Mucosa of rectum (tissue), 2 donors: ENCODE results near the gene LHX6.

Experiments used
- H3K27ac ChIP-seq, 2 donors: one replicate each; pipeline ENCODE4 v1.7.0; 2013; ENCODE audit warnings: inconsistent platforms in 2 of 2, low read depth in 2 of 2, low read length in 2 of 2
- H3K27me3 ChIP-seq, 2 donors: one replicate each; pipeline ENCODE4 v1.7.0; 2013; ENCODE audit warnings: low read length in 2 of 2; ENCODE audit not compliant: control insufficient read depth in 2 of 2, insufficient read depth in 2 of 2
- H3K36me3 ChIP-seq, 2 donors: one replicate each; pipeline ENCODE4 v1.7.0; 2013; ENCODE audit warnings: low read length in 2 of 2; ENCODE audit not compliant: control insufficient read depth in 2 of 2, insufficient read depth in 2 of 2
- H3K4me1 ChIP-seq, 2 donors: one replicate each; pipeline ENCODE4 v1.7.0; 2013; ENCODE audit warnings: low read length in 2 of 2, mild to moderate bottlenecking in 1 of 2; ENCODE audit not compliant: control insufficient read depth in 2 of 2, insufficient read depth in 2 of 2
- H3K4me3 ChIP-seq, 2 donors: one replicate each; pipeline ENCODE4 v1.7.0; 2013; ENCODE audit warnings: low read length in 2 of 2
- H3K9ac ChIP-seq, 2 donors: one replicate each; pipeline ENCODE4 v1.7.0; 2013; ENCODE audit warnings: low read length in 2 of 2, low read depth in 1 of 2, mild to moderate bottlenecking in 1 of 2
- H3K9me3 ChIP-seq, 2 donors: one replicate each; pipeline ENCODE4 v1.7.0; 2013; ENCODE audit warnings: low read length in 2 of 2; ENCODE audit not compliant: control insufficient read depth in 2 of 2
- donor health status: healthy.
- donor health status: Normal muscosa, but diverticular disease.

Gene LHX6

DNA sequence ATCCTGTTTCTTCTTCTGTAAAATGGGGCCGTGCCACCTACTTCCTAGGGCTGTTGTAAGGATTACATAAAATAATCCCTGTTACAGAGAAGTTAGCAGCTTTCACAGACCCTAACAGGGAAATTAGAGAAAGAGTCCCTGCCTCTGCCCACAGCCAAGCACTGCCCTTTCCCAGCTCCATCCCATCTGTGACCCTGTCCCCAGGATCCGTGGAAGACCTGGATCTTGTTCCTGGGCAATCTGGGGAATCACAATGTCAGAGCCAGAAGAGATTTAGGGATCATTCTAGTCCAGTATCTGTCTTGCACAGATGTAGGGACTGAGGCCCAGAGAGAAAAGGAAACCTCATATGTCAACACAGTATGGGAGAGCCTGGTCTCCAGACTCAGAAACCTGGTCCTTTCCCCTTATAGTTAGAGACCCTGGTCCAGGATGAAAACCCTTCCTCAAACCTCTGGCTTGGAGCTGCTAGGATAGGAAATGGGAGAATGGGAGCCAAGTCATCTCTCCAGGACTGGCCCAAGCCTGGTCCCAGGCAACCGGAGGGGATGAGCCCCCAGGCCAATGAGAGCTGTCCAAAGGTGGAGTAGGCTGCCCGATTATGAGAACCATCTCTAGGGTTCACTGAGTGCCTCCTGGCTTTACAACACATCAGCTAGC is 12.5 kb downstream of the LHX6 start:
- H3K27me3 ChIP-seq = peaks cover 70 to 80% of the 10 kb centered on the region in 2 donors
- no peak overlapping the region for H3K27ac ChIP-seq
- H3K4me3 ChIP-seq = no peak overlapping the region
- H3K36me3 ChIP-seq = no peaks in the 10 kb centered on the region
- H3K9ac ChIP-seq = no peak overlapping the region
- H3K9me3 ChIP-seq = no peaks in the 10 kb centered on the region
- H3K4me1 ChIP-seq = peaks cover 3 to 13% of the 10 kb centered on the region in 2 donors

GRCh38 chr9:122215663-122216062 is 13.1 kb downstream of the LHX6 start:
- H3K9ac ChIP-seq = no peak overlapping the region
- peaks cover 65 to 76% of the 10 kb centered on the region in 2 donors for H3K27me3 ChIP-seq
- H3K4me1 ChIP-seq = peaks cover 3 to 13% of the 10 kb centered on the region in 2 donors

GRCh38 chr9:122214507-122214906 is 14.2 kb downstream of the LHX6 start:
- Histone ChIP-seq H3K9ac (no peak overlapping the region), H3K9me3 (no peaks in the 10 kb centered on the region), H3K36me3 (no peaks in the 10 kb centered on the region), H3K4me1 (peaks cover 3 to 7% of the 10 kb centered on the region in 2 donors), H3K27ac (no peak overlapping the region), H3K4me3 (no peak overlapping the region), H3K27me3 (peaks cover 53 to 64% of the 10 kb centered on the region in 2 donors)

More at GRCh38 chr9:122215663-122216062, 13.1 kb downstream of the LHX6 start:
- H3K9me3 ChIP-seq = no peaks in the 10 kb centered on the region
- H3K36me3 ChIP-seq = no peaks in the 10 kb centered on the region
- H3K4me3 ChIP-seq = no peak overlapping the region
- no peak overlapping the region for H3K27ac ChIP-seq

GRCh38 chr9:122213589-122214413 is 15.0 kb downstream of the LHX6 start:
- peaks cover 46 to 64% of the 10 kb centered on the region in 2 donors for H3K27me3 ChIP-seq
- no peaks in the 10 kb centered on the region for H3K9me3 ChIP-seq
- peaks cover 3 to 4% of the 10 kb centered on the region in 2 donors for H3K4me1 ChIP-seq
- H3K4me3 ChIP-seq = peak overlapping the region; percentile 13 to 30
- H3K36me3 ChIP-seq = no peaks in the 10 kb centered on the region
- no peak overlapping the region for H3K27ac ChIP-seq
- no peak overlapping the region for H3K9ac ChIP-seq

GRCh38 chr9:122213102-122213588 is 15.6 kb downstream of the LHX6 start:
- Histone ChIP-seq H3K36me3 (no peaks in the 10 kb centered on the region), H3K27me3 (peaks cover 40 to 59% of the 10 kb centered on the region in 2 donors), H3K9me3 (no peaks in the 10 kb centered on the region), H3K9ac (no peak overlapping the region), H3K4me1 (peaks cover 3 to 4% of the 10 kb centered on the region in 2 donors), H3K4me3 (no peak overlapping the region), H3K27ac (no peak overlapping the region)

DNA sequence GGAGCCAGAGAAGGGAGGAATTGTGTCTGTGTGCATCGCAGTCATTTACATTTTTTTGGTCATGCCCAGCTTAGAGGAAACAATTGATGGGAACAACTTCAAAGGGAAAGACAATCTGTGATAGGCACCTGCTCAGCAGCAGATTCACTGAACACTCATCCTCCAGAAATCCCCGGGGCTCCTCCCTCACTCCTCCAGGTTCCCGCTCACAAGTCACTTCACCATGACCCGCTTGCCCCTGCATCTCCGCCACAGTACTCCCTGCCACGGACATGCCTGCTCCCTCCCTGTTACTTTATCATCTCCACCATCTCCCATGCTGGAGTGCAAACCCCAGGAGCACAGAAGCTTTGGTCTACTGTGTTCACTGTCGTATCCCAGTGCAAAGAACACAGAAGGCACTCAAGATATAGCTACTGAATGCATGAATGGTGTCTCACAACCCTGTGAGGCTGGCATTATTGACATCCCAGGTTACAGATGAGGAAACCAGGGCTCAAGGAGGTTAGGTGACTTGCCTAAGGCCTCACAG is 16.2 kb downstream of the LHX6 start:
- H3K27me3 ChIP-seq = peaks cover 35 to 53% of the 10 kb centered on the region in 2 donors

DNA sequence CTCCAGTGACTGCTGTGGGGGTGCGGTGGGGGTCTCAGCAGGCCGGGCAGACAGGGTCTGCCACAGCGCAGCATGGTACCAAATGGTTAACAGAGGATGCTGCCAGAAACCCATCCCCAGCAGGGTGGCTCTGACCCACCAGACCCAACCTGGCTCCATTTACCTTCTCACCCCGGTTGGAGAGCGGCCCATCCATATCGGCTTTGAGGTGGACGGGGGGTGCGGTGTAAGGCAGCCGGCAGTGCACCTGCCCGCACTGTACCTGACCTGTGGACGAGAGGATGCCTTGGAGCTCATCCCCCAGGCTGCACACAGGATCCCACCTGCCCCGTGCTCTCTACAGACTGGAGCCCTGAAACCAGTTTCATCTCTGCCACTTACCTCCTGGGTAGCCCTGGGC is 19.3 kb downstream of the LHX6 start:
- Histone ChIP-seq H3K9me3 (no peaks in the 10 kb centered on the region), H3K4me1 (peaks cover 3 to 4% of the 10 kb centered on the region in 2 donors), H3K27ac (no peak overlapping the region), H3K27me3 (peaks cover 12 to 27% of the 10 kb centered on the region in 2 donors), H3K4me3 (no peak overlapping the region), H3K36me3 (no peaks in the 10 kb centered on the region), H3K9ac (no peak overlapping the region)

More for the DNA sequence above, 16.2 kb downstream of the LHX6 start:
- no peaks in the 10 kb centered on the region for H3K9me3 ChIP-seq
- no peaks in the 10 kb centered on the region for H3K36me3 ChIP-seq
- H3K4me3 ChIP-seq = no peak overlapping the region
- no peak overlapping the region for H3K9ac ChIP-seq
- no peak overlapping the region for H3K27ac ChIP-seq
- H3K4me1 ChIP-seq = peaks cover 3 to 4% of the 10 kb centered on the region in 2 donors

- no peaks in the 10 kb centered on the region for H3K4me1 ChIP-seq
- no peak overlapping the region for H3K4me3 ChIP-seq
- peaks cover 0 to 10% of the 10 kb centered on the region in 2 donors for H3K27me3 ChIP-seq
- no peak overlapping the region for H3K27ac ChIP-seq
- H3K36me3 ChIP-seq = no peaks in the 10 kb centered on the region
- no peaks in the 10 kb centered on the region for H3K9me3 ChIP-seq
- no peak overlapping the region for H3K9ac ChIP-seq
Observed at GRCh38 chr9:122207096-122207495, 21.7 kb downstream of the LHX6 start.

DNA sequence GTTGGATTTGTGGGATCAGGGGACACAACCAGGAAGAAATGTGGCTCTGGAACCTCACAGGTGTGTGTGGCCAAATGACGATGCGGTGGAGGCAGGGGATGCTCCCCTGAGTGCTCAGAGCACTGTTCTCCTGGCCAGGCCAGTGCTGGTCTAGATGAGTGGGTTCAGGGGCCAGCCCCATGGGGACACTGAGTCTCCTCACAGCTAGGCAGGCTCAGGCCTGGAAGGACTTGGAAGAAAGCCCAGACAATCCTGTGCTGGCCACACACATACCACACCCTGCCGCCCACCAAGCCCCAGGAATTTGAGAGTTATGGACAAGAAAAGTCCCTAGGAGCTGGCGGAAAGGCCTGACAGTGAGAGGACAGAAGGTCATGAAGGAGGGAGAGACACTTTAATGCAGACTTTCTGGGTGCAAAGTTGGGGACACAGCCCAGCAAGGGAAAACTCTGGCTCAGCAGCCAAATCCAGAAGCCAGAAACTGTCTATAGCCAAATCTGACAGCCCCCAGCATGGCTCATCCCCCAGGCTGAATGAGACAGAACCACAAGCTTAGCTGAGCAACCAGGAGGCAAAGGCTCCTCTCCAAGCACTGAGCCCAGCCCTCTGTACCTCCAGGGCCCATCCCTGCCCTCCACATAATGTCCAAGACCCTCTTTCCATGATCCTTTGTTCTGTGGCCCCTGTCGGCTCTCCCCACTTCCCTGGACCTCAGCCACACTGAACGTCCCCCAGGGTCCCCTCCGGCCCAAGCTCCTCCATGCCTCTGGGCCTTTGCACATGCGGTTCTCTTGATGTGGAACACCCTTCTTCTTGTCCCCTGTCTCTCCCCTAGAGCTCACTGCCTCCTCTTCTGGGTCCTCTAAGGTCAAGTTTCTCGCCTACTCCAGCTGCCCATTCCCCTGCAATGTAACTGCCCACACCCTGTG is 22.4 kb downstream of the LHX6 start:
- peaks cover 0 to 2% of the 10 kb centered on the region in 2 donors for H3K27me3 ChIP-seq
- no peaks in the 10 kb centered on the region for H3K36me3 ChIP-seq
- H3K4me1 ChIP-seq = no peaks in the 10 kb centered on the region
- H3K4me3 ChIP-seq = no peak overlapping the region
- H3K9me3 ChIP-seq = no peaks in the 10 kb centered on the region
- H3K9ac ChIP-seq = no peak overlapping the region
- H3K27ac ChIP-seq = no peak overlapping the region
